SIG-M5 treated with dmso at 0.1 percent for 504 hours (cell line): ENCODE measurements around the gene KAT8.
"Not testable (repeated sequence)": the region's sequence is repeated elsewhere in the genome, so short reads cannot be mapped to it uniquely, and the experiment has no call there.

Experiments
- DNase-seq: peaks from one replicate; lab custom pipeline; 2025; ENCODE audit not compliant: unreplicated experiment; lab: John Stamatoyannopoulos, UW

Gene KAT8

GRCh38 chr16:31083556-31083955 lies 33.9 kb upstream of the KAT8 start:
- DNase-seq: no peak

GRCh38 chr16:31083981-31084380 lies 33.5 kb upstream of the KAT8 start:
- no peak for DNase-seq

GRCh38 chr16:31084584-31085302 lies 32.7 kb upstream of the KAT8 start:
- no peak for DNase-seq

GRCh38 chr16:31085411-31085810 lies 32.1 kb upstream of the KAT8 start:
- no peak for DNase-seq

GRCh38 chr16:31085873-31086628 lies 31.4 kb upstream of the KAT8 start:
- no peak for DNase-seq

GRCh38 chr16:31086629-31086906 lies 30.9 kb upstream of the KAT8 start:
- no peak for DNase-seq

GRCh38 chr16:31087481-31087880 lies 30.0 kb upstream of the KAT8 start:
- DNase-seq: no peak

- no peak for DNase-seq
Measured at GRCh38 chr16:31087971-31088370, 29.5 kb upstream of the KAT8 start.

- DNase-seq: no peak
Measured at GRCh38 chr16:31088459-31089183, 28.8 kb upstream of the KAT8 start, which contains the start of gene PRSS53. Gene PRSS53 (minus strand): TSS chr16:31088943. CDS start chr16:31088809, 134 bp downstream.

GRCh38 chr16:31089199-31089598 lies 28.3 kb upstream of the KAT8 start:
- DNase-seq: no peak

- DNase-seq: no peak
Measured at GRCh38 chr16:31090540-31090939, 26.9 kb upstream of the KAT8 start.

GRCh38 chr16:31092330-31092729 lies 25.1 kb upstream of the KAT8 start:
- DNase-seq: no peak

- peak; percentile 17 for DNase-seq
Measured at GRCh38 chr16:31093132-31093703, 24.2 kb upstream of the KAT8 start.

GRCh38 chr16:31094088-31094423 lies 23.4 kb upstream of the KAT8 start:
- no peak for DNase-seq

GRCh38 chr16:31094424-31095120 lies 22.9 kb upstream of the KAT8 start, which contains the start of gene VKORC1:
Gene VKORC1 (minus strand): TSS chr16:31094797. CDS start chr16:31094729, 68 bp downstream.
- DNase-seq: peak; percentile 97

- DNase-seq: no peak
Measured at GRCh38 chr16:31099860-31100638, 17.4 kb upstream of the KAT8 start.

GRCh38 chr16:31100876-31101641 lies 16.4 kb upstream of the KAT8 start:
- not testable (repeated sequence) for DNase-seq

- peak; percentile 38 for DNase-seq
Measured at GRCh38 chr16:31105677-31106213, 11.7 kb upstream of the KAT8 start.
